ENCODE results near the gene RBFA. TPM values are rescaled to one million over a fixed set of nuclear protein-coding genes. Genes with fewer than 3 reads are reported as not detected.

RBFA gene
- total RNA-seq, 1 experiment from 2014 or later, result 15.6 TPM

- DNase-seq (ENCODE audit: low read depth), result no peak
Measured at GRCh38 chr18:80074183-80074582, 39.9 kb downstream of the RBFA start.

- no peak for DNase-seq (ENCODE audit: low read depth)
Measured at GRCh38 chr18:80074697-80075096, 40.5 kb downstream of the RBFA start.

- DNase-seq (ENCODE audit: low read depth), result no peak
Measured at GRCh38 chr18:80075940-80076339, 41.7 kb downstream of the RBFA start.

DNA sequence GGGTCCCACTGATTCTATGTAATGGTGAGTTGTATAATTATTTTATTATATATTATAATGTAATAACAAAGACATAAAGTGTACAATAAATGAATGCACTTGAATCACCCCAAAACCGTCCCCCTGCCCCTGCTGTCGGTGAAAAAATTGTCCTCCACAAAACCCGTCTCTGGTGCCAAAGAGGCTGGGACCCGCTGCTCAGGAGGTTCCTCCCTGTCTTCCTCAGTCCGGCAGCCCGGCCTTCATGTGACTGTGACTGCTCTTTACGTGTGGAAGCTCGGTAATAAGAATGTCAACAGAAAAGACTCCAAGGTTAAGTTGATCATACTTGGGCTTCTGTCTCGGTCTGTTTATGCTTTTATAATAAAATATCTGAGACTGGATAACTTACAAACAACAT is 42.1 kb downstream of the RBFA start:
- DNase-seq (ENCODE audit: low read depth), result no peak

- no peak for DNase-seq (ENCODE audit: low read depth)
Measured at GRCh38 chr18:80077873-80078272, 43.6 kb downstream of the RBFA start.

Other genes starting within 250 kb of the RBFA start
- not detected in 2 replicates for gene KCNG2, start 236.5 kb upstream of the RBFA start, total RNA-seq (2014; rRNA removed; shearing (Covaris generic))
- 15.4 and 19.6 TPM in 2 replicates for gene SLC66A2, start 82.8 kb upstream of the RBFA start, total RNA-seq (2014; rRNA removed; shearing (Covaris generic))
- 1.6 and 5.0 TPM in 2 replicates for gene HSBP1L1, start 69.8 kb upstream of the RBFA start, total RNA-seq (2014; rRNA removed; shearing (Covaris generic))
- gene TXNL4A, start 45.9 kb upstream of the RBFA start, total RNA-seq (2014; rRNA removed; shearing (Covaris generic)), result 79.0 and 81.0 TPM in 2 replicates
- 10.8 and 12.9 TPM in 2 replicates for gene ADNP2, start 74.8 kb downstream of the RBFA start, total RNA-seq (2014; rRNA removed; shearing (Covaris generic))
- 0.24 and 0.68 TPM in 2 replicates for gene PARD6G, start 213.1 kb downstream of the RBFA start, total RNA-seq (2014; rRNA removed; shearing (Covaris generic))

Data from RPMI7951 (cell line).